Mesenchymal stem cell (in vitro differentiated cells and primary cell): Measurements from ENCODE around the gene PKP4.

ENCODE experiments used
- DNase-seq: peaks from one replicate; pipeline ENCODE4 v3.0.0-alpha.2; 2013
- H2AFZ ChIP-seq: one replicate; pipeline ENCODE4 v1.6.1; 2013; ENCODE audit warnings: low read depth, mild to moderate bottlenecking, control low read depth, inconsistent platforms, low read length, moderate library complexity
- H2AK5ac ChIP-seq: 2 replicates; pipeline ENCODE4 v1.6.1; 2013; ENCODE audit warnings: low read length, moderate library complexity, mild to moderate bottlenecking, inconsistent platforms; ENCODE audit not compliant: severe bottlenecking
- H2BK120ac ChIP-seq: one replicate; pipeline ENCODE4 v1.6.1; 2013; ENCODE audit warnings: low read depth, mild to moderate bottlenecking, inconsistent platforms, low read length, moderate library complexity
- H2BK12ac ChIP-seq, 2 experiments: one replicate each; pipeline ENCODE4 v1.6.1; 2013; ENCODE audit warnings: inconsistent platforms in 2 of 2, low read length in 2 of 2, mild to moderate bottlenecking in 2 of 2, moderate library complexity in 2 of 2, control low read depth in 1 of 2
- H2BK15ac ChIP-seq: one replicate; pipeline ENCODE4 v1.6.1; 2013; ENCODE audit warnings: mild to moderate bottlenecking, low read depth, inconsistent platforms; ENCODE audit not compliant: poor library complexity, severe bottlenecking
- H2BK5ac ChIP-seq: 2 replicates; pipeline ENCODE4 v1.6.1; 2013; ENCODE audit warnings: low read depth, mild to moderate bottlenecking, low read length, control low read depth, inconsistent platforms; ENCODE audit not compliant: poor library complexity, severe bottlenecking
- H3K14ac ChIP-seq, 2 experiments: one replicate each; pipeline ENCODE4 v1.6.1; 2013; ENCODE audit warnings: inconsistent platforms in 2 of 2, low read length in 2 of 2, control low read depth in 1 of 2, mild to moderate bottlenecking in 1 of 2, moderate library complexity in 1 of 2
- H3K18ac ChIP-seq, 2 experiments: one replicate each; pipeline ENCODE4 v1.6.1; 2013; ENCODE audit warnings: inconsistent platforms in 2 of 2, low read length in 2 of 2, control low read depth in 1 of 2, low read depth in 1 of 2, mild to moderate bottlenecking in 1 of 2
- H3K23ac ChIP-seq, 2 experiments: one replicate each; pipeline ENCODE4 v1.6.1; 2013; ENCODE audit warnings: inconsistent platforms in 2 of 2, low read length in 2 of 2, mild to moderate bottlenecking in 2 of 2, moderate library complexity in 2 of 2, control low read depth in 1 of 2
- H3K27ac ChIP-seq: 2 replicates; pipeline ENCODE4 v1.5.1; 2013; ENCODE audit warnings: mild to moderate bottlenecking, moderate library complexity, low read length, control low read depth, inconsistent platforms; ENCODE audit not compliant: poor library complexity, severe bottlenecking
- H3K27me3 ChIP-seq, 2 experiments: 2 replicates each; pipeline versions ENCODE4 v1.6.1 to v1.7.0; 2013; ENCODE audit warnings: low read length in 2 of 2, mild to moderate bottlenecking in 2 of 2, moderate library complexity in 2 of 2, control low read depth in 1 of 2, inconsistent platforms in 1 of 2; ENCODE audit not compliant: control insufficient read depth in 1 of 2, insufficient read depth in 1 of 2
- H3K36me3 ChIP-seq, 2 experiments: 2 replicates each; pipeline versions ENCODE4 v1.6.1 to v1.7.0; 2013; ENCODE audit warnings: low read length in 2 of 2, control low read depth in 1 of 2, inconsistent platforms in 1 of 2, low read depth in 1 of 2, mild to moderate bottlenecking in 1 of 2; ENCODE audit not compliant: insufficient read depth in 2 of 2, control insufficient read depth in 1 of 2
- H3K4ac ChIP-seq, 2 experiments: one replicate each; pipeline ENCODE4 v1.6.1; 2013; ENCODE audit warnings: inconsistent platforms in 2 of 2, low read length in 2 of 2, mild to moderate bottlenecking in 2 of 2, moderate library complexity in 2 of 2, control low read depth in 1 of 2, low read depth in 1 of 2
- H3K4me1 ChIP-seq: 2 replicates; pipeline ENCODE4 v1.6.1; 2013; ENCODE audit warnings: low read depth, low read length, control low read depth; ENCODE audit not compliant: control insufficient read depth, insufficient read depth
- H3K4me2 ChIP-seq: 2 replicates; pipeline ENCODE4 v1.6.1; 2013; ENCODE audit warnings: low read length, mild to moderate bottlenecking, inconsistent platforms; ENCODE audit not compliant: poor library complexity, severe bottlenecking
- H3K4me3 ChIP-seq, 2 experiments: 2 replicates each; pipeline versions ENCODE4 v1.5.1 to v1.7.0; 2013; ENCODE audit warnings: low read length in 2 of 2, mild to moderate bottlenecking in 2 of 2, control low read depth in 1 of 2, low read depth in 1 of 2; ENCODE audit not compliant: insufficient read depth in 1 of 2
- H3K79me1 ChIP-seq: replicated peaks from 2 replicates; pipeline ENCODE4 v1.6.1; 2013; ENCODE audit warnings: mild to moderate bottlenecking, control low read depth, low read length, inconsistent platforms; ENCODE audit not compliant: poor library complexity, severe bottlenecking
- H3K9ac ChIP-seq: 2 replicates; pipeline ENCODE4 v1.7.0; 2013; ENCODE audit warnings: mild to moderate bottlenecking, low read length, moderate library complexity
- H3K9me3 ChIP-seq: 2 replicates; pipeline ENCODE4 v1.7.0; 2013; ENCODE audit warnings: mild to moderate bottlenecking, low read length; ENCODE audit not compliant: control insufficient read depth
- H4K8ac ChIP-seq: one replicate; pipeline ENCODE4 v1.6.1; 2013; ENCODE audit warnings: inconsistent platforms, mild to moderate bottlenecking, low read length, moderate library complexity
- H4K91ac ChIP-seq: one replicate; pipeline ENCODE4 v1.6.1; 2013; ENCODE audit warnings: mild to moderate bottlenecking, low read length, inconsistent platforms
- WGBS: methylation state at CpG from one replicate; pipeline ENCODE4 v1.1.7; 2013; ENCODE audit warnings: mixed read lengths; 5-methylcytosine and 5-hydroxymethylcytosine counted together

Gene PKP4

DNA sequence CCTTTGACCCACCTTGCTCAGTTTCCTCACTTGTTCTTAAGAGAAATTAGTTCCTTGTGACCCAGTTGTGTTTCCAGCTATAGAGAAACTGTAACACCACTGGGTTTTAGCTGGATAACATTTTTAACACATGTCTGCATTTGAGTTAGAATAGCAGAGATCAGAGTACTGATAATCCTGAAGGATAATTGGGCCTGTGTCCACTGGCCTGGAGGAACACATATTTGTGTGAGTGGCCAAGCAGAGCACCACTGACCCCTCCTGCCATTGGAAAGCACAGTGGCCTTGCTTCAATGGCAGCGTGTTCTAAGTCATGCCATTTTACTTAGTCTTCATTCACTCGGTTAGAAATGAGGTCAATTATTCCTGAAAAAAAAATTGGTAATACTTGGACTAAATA lies 42.6 kb downstream of the PKP4 start:
- no peak overlapping the region for H3K18ac ChIP-seq
- H3K9ac ChIP-seq: no peak overlapping the region
- H3K36me3 ChIP-seq: peaks cover 0 to 2% of the 10 kb centered on the region in 2 experiments
- H3K9me3 ChIP-seq: no peaks in the 10 kb centered on the region
- H3K4me1 ChIP-seq: peaks cover 8% of the 10 kb centered on the region
- no peak overlapping the region for H3K4me3 ChIP-seq
- H3K79me1 ChIP-seq: peaks cover 21% of the 10 kb centered on the region
- no peaks in the 10 kb centered on the region for H3K27me3 ChIP-seq
- WGBS: no CpG with 5 or more reads among the region's 2 CpGs
- H3K27ac ChIP-seq: no peak overlapping the region
- H4K8ac ChIP-seq: no peak overlapping the region
- no peak for DNase-seq
- no peak overlapping the region for H3K4me2 ChIP-seq
- H2BK15ac ChIP-seq: no peak overlapping the region
- no peak overlapping the region for H2BK5ac ChIP-seq
- no peak overlapping the region for H3K14ac ChIP-seq
- H4K91ac ChIP-seq: no peak overlapping the region
- H3K4ac ChIP-seq: no peak overlapping the region
- no peak overlapping the region for H2BK12ac ChIP-seq
- H2AK5ac ChIP-seq: no peak overlapping the region
- H2BK120ac ChIP-seq: no peak overlapping the region
- no peak overlapping the region for H2AFZ ChIP-seq
- H3K23ac ChIP-seq: no peak overlapping the region

GRCh38 chr2:158500333-158500732 lies 43.6 kb downstream of the PKP4 start:
- Histone ChIP-seq H3K23ac (no peak overlapping the region), H2AK5ac (no peak overlapping the region)

DNA sequence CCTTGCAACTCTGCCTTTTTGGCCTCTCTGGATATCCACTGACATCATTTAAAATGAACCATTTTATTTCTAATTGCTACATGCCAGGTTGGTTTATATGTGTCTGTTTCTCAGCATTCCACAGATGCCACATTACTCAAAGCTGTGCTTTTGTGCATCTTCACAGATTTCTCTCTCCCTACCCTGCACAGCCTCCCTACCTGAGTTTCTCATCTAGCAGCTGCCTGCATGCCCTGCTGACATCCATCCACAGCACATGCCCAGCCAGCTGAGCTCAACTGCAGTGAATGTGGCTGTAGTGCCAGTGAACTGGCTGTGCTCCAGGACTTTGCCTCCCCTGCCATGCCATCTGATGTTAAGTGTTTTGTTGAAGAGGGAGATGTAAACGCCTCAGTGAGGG lies 44.5 kb downstream of the PKP4 start:
- Histone ChIP-seq H2AFZ (no peak overlapping the region), H3K4me3 (no peak overlapping the region), H3K79me1 (peaks cover 22% of the 10 kb centered on the region), H2BK12ac (peak overlapping the region in 1 of 2 experiments; percentile 51), H3K14ac (no peak overlapping the region), H2AK5ac (no peak overlapping the region), H2BK120ac (no peak overlapping the region), H3K4me1 (peaks cover 8% of the 10 kb centered on the region), H3K9ac (no peak overlapping the region), H3K4ac (no peak overlapping the region), H4K8ac (no peak overlapping the region), H4K91ac (no peak overlapping the region), H3K4me2 (no peak overlapping the region), H2BK5ac (no peak overlapping the region), H3K27ac (peak overlapping the region; percentile 3), H3K23ac (no peak overlapping the region), H3K18ac (no peak overlapping the region), H3K36me3 (peaks cover 0 to 2% of the 10 kb centered on the region in 2 experiments), H2BK15ac (no peak overlapping the region), H3K27me3 (no peaks in the 10 kb centered on the region), H3K9me3 (no peaks in the 10 kb centered on the region)
- no peak for DNase-seq
- no CpG with 5 or more reads among the region's 1 CpG for WGBS

More at GRCh38 chr2:158500333-158500732, 43.6 kb downstream of the PKP4 start:
- 100% methylated on average over 2 of the region's 2 CpGs for WGBS
- no peak for DNase-seq
- H3K36me3 ChIP-seq: peaks cover 0 to 2% of the 10 kb centered on the region in 2 experiments
- no peak overlapping the region for H2BK5ac ChIP-seq
- H4K8ac ChIP-seq: no peak overlapping the region
- H2BK15ac ChIP-seq: no peak overlapping the region
- no peak overlapping the region for H4K91ac ChIP-seq
- no peak overlapping the region for H3K4me3 ChIP-seq
- no peak overlapping the region for H3K9ac ChIP-seq
- peak overlapping the region in 1 of 2 experiments; percentile 55 for H3K18ac ChIP-seq
- H3K4me1 ChIP-seq: peaks cover 8% of the 10 kb centered on the region
- H2BK12ac ChIP-seq: no peak overlapping the region
- no peaks in the 10 kb centered on the region for H3K27me3 ChIP-seq
- no peak overlapping the region for H3K4me2 ChIP-seq
- H2BK120ac ChIP-seq: no peak overlapping the region
- H3K9me3 ChIP-seq: no peaks in the 10 kb centered on the region
- no peak overlapping the region for H2AFZ ChIP-seq
- peaks cover 24% of the 10 kb centered on the region for H3K79me1 ChIP-seq
- no peak overlapping the region for H3K14ac ChIP-seq
- no peak overlapping the region for H3K4ac ChIP-seq
- H3K27ac ChIP-seq: no peak overlapping the region

DNA sequence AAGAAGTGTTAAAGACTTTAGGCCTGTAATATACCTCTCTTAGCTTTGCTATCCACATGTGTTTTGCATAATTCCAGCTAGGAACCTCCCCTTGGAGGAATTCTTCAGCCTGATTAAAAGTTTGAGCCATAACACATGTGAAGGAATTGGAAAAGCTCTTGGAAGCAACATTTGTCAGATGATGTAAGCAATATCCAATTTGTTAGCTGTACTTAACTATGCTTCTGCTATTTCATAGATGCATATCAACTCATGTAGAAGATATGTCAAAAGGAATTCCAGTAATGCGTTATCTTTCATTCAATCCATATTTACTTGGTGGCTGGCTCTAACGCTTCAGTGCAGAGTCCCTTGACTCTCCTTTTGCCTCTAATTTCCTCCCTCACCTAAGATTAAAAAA lies 46.2 kb downstream of the PKP4 start:
- H3K4me2 ChIP-seq: no peak overlapping the region
- H3K23ac ChIP-seq: no peak overlapping the region
- H2BK15ac ChIP-seq: no peak overlapping the region
- peaks cover 6% of the 10 kb centered on the region for H3K4me1 ChIP-seq
- H3K4me3 ChIP-seq: no peak overlapping the region
- H3K27me3 ChIP-seq: no peaks in the 10 kb centered on the region
- H4K91ac ChIP-seq: no peak overlapping the region
- H2AK5ac ChIP-seq: no peak overlapping the region
- no peak overlapping the region for H3K27ac ChIP-seq
- H4K8ac ChIP-seq: no peak overlapping the region
- no peak overlapping the region for H3K9ac ChIP-seq
- WGBS: no CpG with 5 or more reads among the region's 2 CpGs
- H3K36me3 ChIP-seq: peaks cover 0 to 2% of the 10 kb centered on the region in 2 experiments
- DNase-seq: peak; percentile 47
- H3K14ac ChIP-seq: no peak overlapping the region
- H3K9me3 ChIP-seq: no peaks in the 10 kb centered on the region
- no peak overlapping the region for H2BK5ac ChIP-seq
- no peak overlapping the region for H2BK120ac ChIP-seq
- H3K4ac ChIP-seq: no peak overlapping the region
- H3K18ac ChIP-seq: no peak overlapping the region
- peaks cover 22% of the 10 kb centered on the region for H3K79me1 ChIP-seq
- no peak overlapping the region for H2AFZ ChIP-seq
- no peak overlapping the region for H2BK12ac ChIP-seq
